ENCODE results near the gene TMEM114. TPM values are rescaled to one million over a fixed set of nuclear protein-coding genes. Genes with fewer than 3 reads are reported as not detected.

Gene TMEM114
- total RNA-seq, 1 experiment from 2014 or later: not detected

- Histone ChIP-seq H3K4me2 (ENCODE audit: low read length) (no peak overlapping the region), H3K36me3 (ENCODE audit: control insufficient read depth in 1 of 2, insufficient read depth in 2 of 2, low read length in 2 of 2) (peaks cover 27 to 48% of the 10 kb centered on the region in 2 experiments; a peak in 3 of 4 replicates), H3K4me1 (ENCODE audit: control insufficient read depth in 1 of 2, insufficient read depth in 2 of 2, low read length in 2 of 2) (no peaks in the 10 kb centered on the region), H3K79me2 (ENCODE audit: insufficient read depth, low read length) (0 out of 2 replicates have a peak, but pooled peaks cover 3% of the 10 kb centered on the region), H3K9me3 (ENCODE audit: control insufficient read depth in 1 of 2, insufficient read depth in 1 of 2, low read depth in 1 of 2, low read length in 2 of 2) (no peaks in the 10 kb centered on the region), H3K9me2 (ENCODE audit: insufficient read depth) (no peaks in the 10 kb centered on the region), H3K27me3 (ENCODE audit: insufficient read depth, low read length) (no peaks in the 10 kb centered on the region), H3K27ac (ENCODE audit: low read depth, low read length) (no peak overlapping the region), H2AFZ (ENCODE audit: low read depth, low read length, poor library complexity, severe bottlenecking) (no peak overlapping the region), H3K4me3 (replicated peaks in 1 of 2; ENCODE audit: low read depth in 1 of 2, low read length in 2 of 2) (no peak overlapping the region), H3K9ac (ENCODE audit: low read length) (no peak overlapping the region), H4K20me1 (ENCODE audit: insufficient read depth) (no peaks in the 10 kb centered on the region)
- RAD21 ChIA-PET (ENCODE audit: low non-redundant PET in 1 of 2, low total read pairs in 2 of 2, uncharacterized antibody in 2 of 2, unreplicated experiment in 2 of 2): no interaction called here
- no peak for DNase-seq (ENCODE audit: low read depth, low spot score)
- BruUV-seq (replicated peaks): no TSS peak
- no peak for ATAC-seq
- intact Hi-C loops (cut with micrococcal nuclease): no loop called here
- CTCF ChIA-PET: no interaction called here
- TF ChIP-seq CEBPB (IDR thresholded peaks at IDR 0.05; ENCODE audit: low read depth) (no peak), YY1 (IDR thresholded peaks at IDR 0.05; ENCODE audit: extremely low read depth, insufficient replicate concordance, low read depth, low read length) (no peak), SP1 (IDR thresholded peaks at IDR 0.05; ENCODE audit: low read depth) (no peak), ELF1 (IDR thresholded peaks at IDR 0.05; ENCODE audit: borderline replicate concordance, low read depth) (no peak), SIN3A (IDR thresholded peaks at IDR 0.05; ENCODE audit: low read depth) (no peak), RAD21 (IDR thresholded peaks at IDR 0.05; ENCODE audit: low read depth) (no peak), POLR2AphosphoS5 (IDR thresholded peaks at IDR 0.05; ENCODE audit: low read depth, low read length) (no peak)
- POLR2A ChIA-PET: no interaction called here
These were observed 49.4 kb upstream of the TMEM114 start for GRCh38 chr16:8639694-8640093.

GRCh38 chr16:8634991-8635736 lies 44.9 kb upstream of the TMEM114 start:
- H4K20me1 ChIP-seq (ENCODE audit: insufficient read depth): no peaks in the 10 kb centered on the region
- intact Hi-C loops (cut with micrococcal nuclease): loop anchor here (1.0 kb wide), 1 partner anchor 63 kb away; no protein-coding TSS in a partner anchor
- H3K9me3 ChIP-seq (ENCODE audit: control insufficient read depth in 1 of 2, insufficient read depth in 1 of 2, low read depth in 1 of 2, low read length in 2 of 2): no peaks in the 10 kb centered on the region
- ChIA-PET RAD21 (ENCODE audit: low non-redundant PET in 1 of 2, low total read pairs in 2 of 2, uncharacterized antibody in 2 of 2, unreplicated experiment in 2 of 2) (no interaction called here), CTCF (interaction anchor here (0.8 to 1.3 kb wide), 4 partner anchors 9 to 62 kb away, joined by 3 to 4 read pairs (median 3); partner anchors contain the start of gene ABAT), POLR2A (interaction anchor here (0.6 kb wide), 1 partner anchor 392 kb away, joined by 3 read pairs; no protein-coding TSS in a partner anchor)
- no peaks in the 10 kb centered on the region for H3K4me1 ChIP-seq (ENCODE audit: control insufficient read depth in 1 of 2, insufficient read depth in 2 of 2, low read length in 2 of 2)
- H3K27ac ChIP-seq (ENCODE audit: low read depth, low read length): no peak overlapping the region
- TF ChIP-seq POLR2A (IDR thresholded peaks at IDR 0.05; ENCODE audit: borderline replicate concordance, extremely low read depth, insufficient read depth, insufficient read length): no peak
- peak; percentile 42; the same call in 1 of the 2 replicates for TF ChIP-seq RAD21 (IDR thresholded peaks at IDR 0.05; ENCODE audit: low read depth)
- TF ChIP-seq CTCF (IDR thresholded peaks at IDR 0.05 in 2 of 3, conservative IDR thresholded peaks at IDR 0.05 in 1 of 3; ENCODE audit: borderline replicate concordance in 1 of 3, insufficient read depth in 1 of 3, low read depth in 2 of 3, low read length in 2 of 3): peak; percentile 79 to 97 (median 85)
- H3K27me3 ChIP-seq (ENCODE audit: insufficient read depth, low read length): no peaks in the 10 kb centered on the region
- H3K79me2 ChIP-seq (ENCODE audit: insufficient read depth, low read length): 0 out of 2 replicates have a peak, but pooled peaks cover 3% of the 10 kb centered on the region
- no peak overlapping the region for H2AFZ ChIP-seq (ENCODE audit: low read depth, low read length, poor library complexity, severe bottlenecking)
- no peaks in the 10 kb centered on the region for H3K9me2 ChIP-seq (ENCODE audit: insufficient read depth)
- no TSS peak for BruUV-seq (replicated peaks)
- ATAC-seq (peak; percentile 89), DNase-seq (ENCODE audit: low read depth, low spot score) (no peak)
- H3K4me2 ChIP-seq (ENCODE audit: low read length): no peak overlapping the region
- no peak overlapping the region for H3K4me3 ChIP-seq (replicated peaks in 1 of 2; ENCODE audit: low read depth in 1 of 2, low read length in 2 of 2)
- H3K9ac ChIP-seq (ENCODE audit: low read length): no peak overlapping the region
- peaks cover 25 to 33% of the 10 kb centered on the region in 2 experiments; a peak in 3 of 4 replicates for H3K36me3 ChIP-seq (ENCODE audit: control insufficient read depth in 1 of 2, insufficient read depth in 2 of 2, low read length in 2 of 2)

Measured in HCT116 (cell line).